ENCODE data around the gene GABRD.

DNA sequence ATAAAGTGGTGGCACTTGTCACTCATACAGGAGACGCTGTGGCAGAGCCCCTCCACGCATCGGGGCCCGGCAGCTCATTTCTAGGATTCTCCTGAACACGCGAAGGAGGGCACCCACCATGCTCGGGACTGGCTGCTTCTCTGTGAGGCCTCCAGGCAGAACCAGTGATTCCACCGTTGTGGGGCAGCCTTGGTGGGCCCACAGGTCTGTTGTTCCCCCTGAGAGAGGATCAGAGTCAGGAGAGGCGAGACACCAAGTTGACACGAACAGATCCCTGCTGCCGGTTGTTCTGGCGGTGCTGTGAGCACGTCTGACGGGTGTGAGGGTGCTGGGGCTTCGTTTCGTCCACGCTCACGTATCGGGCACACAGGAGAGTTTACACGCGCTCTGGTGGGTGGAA lies 57.7 kb downstream of the GABRD start:
- TF ChIP-seq, protein P1, sequence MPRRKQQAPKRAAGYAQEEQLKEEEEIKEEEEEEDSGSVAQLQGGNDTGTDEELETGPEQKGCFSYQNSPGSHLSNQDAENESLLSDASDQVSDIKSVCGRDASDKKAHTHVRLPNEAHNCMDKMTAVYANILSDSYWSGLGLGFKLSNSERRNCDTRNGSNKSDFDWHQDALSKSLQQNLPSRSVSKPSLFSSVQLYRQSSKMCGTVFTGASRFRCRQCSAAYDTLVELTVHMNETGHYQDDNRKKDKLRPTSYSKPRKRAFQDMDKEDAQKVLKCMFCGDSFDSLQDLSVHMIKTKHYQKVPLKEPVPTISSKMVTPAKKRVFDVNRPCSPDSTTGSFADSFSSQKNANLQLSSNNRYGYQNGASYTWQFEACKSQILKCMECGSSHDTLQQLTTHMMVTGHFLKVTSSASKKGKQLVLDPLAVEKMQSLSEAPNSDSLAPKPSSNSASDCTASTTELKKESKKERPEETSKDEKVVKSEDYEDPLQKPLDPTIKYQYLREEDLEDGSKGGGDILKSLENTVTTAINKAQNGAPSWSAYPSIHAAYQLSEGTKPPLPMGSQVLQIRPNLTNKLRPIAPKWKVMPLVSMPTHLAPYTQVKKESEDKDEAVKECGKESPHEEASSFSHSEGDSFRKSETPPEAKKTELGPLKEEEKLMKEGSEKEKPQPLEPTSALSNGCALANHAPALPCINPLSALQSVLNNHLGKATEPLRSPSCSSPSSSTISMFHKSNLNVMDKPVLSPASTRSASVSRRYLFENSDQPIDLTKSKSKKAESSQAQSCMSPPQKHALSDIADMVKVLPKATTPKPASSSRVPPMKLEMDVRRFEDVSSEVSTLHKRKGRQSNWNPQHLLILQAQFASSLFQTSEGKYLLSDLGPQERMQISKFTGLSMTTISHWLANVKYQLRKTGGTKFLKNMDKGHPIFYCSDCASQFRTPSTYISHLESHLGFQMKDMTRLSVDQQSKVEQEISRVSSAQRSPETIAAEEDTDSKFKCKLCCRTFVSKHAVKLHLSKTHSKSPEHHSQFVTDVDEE (CRISPR knock-in tag; IDR thresholded peaks at IDR 0.05): no peak
- no peak for TF ChIP-seq SNAI2 (CRISPR knock-in tag; IDR thresholded peaks at IDR 0.05)
- TF ChIP-seq PATZ1 (CRISPR knock-in tag; IDR thresholded peaks at IDR 0.05; ENCODE audit: borderline replicate concordance): no peak
- TF ChIP-seq TOX (CRISPR knock-in tag; IDR thresholded peaks at IDR 0.05; ENCODE audit: borderline replicate concordance): no peak
- no peak for TF ChIP-seq ZNF70 (CRISPR knock-in tag; IDR thresholded peaks at IDR 0.05)
- no peak for TF ChIP-seq RARB (CRISPR knock-in tag; IDR thresholded peaks at IDR 0.05)
